Measurements from ENCODE around the gene PREB.

GRCh38 chr2:27154488-27154887 lies 20.1 kb upstream of the PREB start:
- TF ChIP-seq CTCF (IDR thresholded peaks at IDR 0.05) (no peak), POLR2A (IDR thresholded peaks at IDR 0.05) (no peak)
